Ascending aorta (tissue), 2 donors: ENCODE measurements around the gene TTLL11. TPM values are rescaled to one million over a fixed set of nuclear protein-coding genes. Genes with fewer than 3 reads are reported as not detected.

Experiments
- DNase-seq, 2 donors: peaks; one replicate each; pipeline ENCODE4 v3.0.0-alpha.2; 2019; ENCODE audit warnings: low spot score in 2 of 2
- H3K27ac ChIP-seq, 2 donors: fragments of 200-600 bp; sonication (generic); one replicate each; pipeline ENCODE4 v1.5.1; 2016 to 2017; ENCODE audit warnings: mild to moderate bottlenecking in 1 of 2
- H3K27me3 ChIP-seq: fragments of 200-600 bp; sonication (generic); one replicate; pipeline ENCODE4 v1.5.1; 2017
- H3K36me3 ChIP-seq, 2 donors: fragments of 200-600 bp; sonication (generic); one replicate each; pipeline ENCODE4 v1.5.1; 2016
- H3K4me1 ChIP-seq, 2 donors: fragments of 200-600 bp; sonication (generic); one replicate each; pipeline ENCODE4 v1.5.1; 2016 to 2017; ENCODE audit warnings: mild to moderate bottlenecking in 1 of 2
- H3K4me3 ChIP-seq, 2 donors: fragments of 200-600 bp; sonication (generic); one replicate each; pipeline ENCODE4 v1.5.1; 2016 to 2017; ENCODE audit warnings: mild to moderate bottlenecking in 1 of 2
- H3K9me3 ChIP-seq, 2 donors: fragments of 200-600 bp; sonication (generic); one replicate each; pipeline ENCODE4 v1.5.1; 2016
- CTCF ChIP-seq, 3 experiments: fragments of 200-600 bp in 2 of 3; fragments of 450-650 bp in 1 of 3; sonication (generic) in 2 of 3; IDR thresholded peaks; one replicate each; pipeline ENCODE4 v1.5.1; 2016 to 2019; ENCODE audit warnings: antibody characterized with exemption in 3 of 3, mild to moderate bottlenecking in 1 of 3, moderate library complexity in 1 of 3
- intact Hi-C: fragments of 100-400 bp; cut with DNase I; formaldehyde crosslinking; loops from one replicate; pipeline ENCODE4 v1.15.1; 2023
- total RNA-seq: library from RNA; depleted of rRNA; stranded (reverse); fragments of >200 nt; gene quantifications from one replicate; pipeline ENCODE4 v1.1.0, GENCODE V29; 2016

Gene TTLL11
- total RNA-seq, 1 donor from 2014 or later, result 18.5 TPM

- Histone ChIP-seq H3K36me3 (peaks cover 45 to 55% of the 10 kb centered on the region in 2 donors), H3K4me1 (no peaks in the 10 kb centered on the region), H3K9me3 (no peaks in the 10 kb centered on the region), H3K27ac (no peak overlapping the region), H3K27me3 (no peaks in the 10 kb centered on the region), H3K4me3 (no peak overlapping the region)
- no peak for DNase-seq
- intact Hi-C loops, result no loop called here
- TF ChIP-seq CTCF (IDR thresholded peaks at IDR 0.05), result no peak
These were observed 310.0 kb downstream of the TTLL11 start for GRCh38 chr9:121783111-121783510.

GRCh38 chr9:121782514-121783110 is 310.5 kb downstream of the TTLL11 start:
- H3K9me3 ChIP-seq, result no peaks in the 10 kb centered on the region
- intact Hi-C loops, result no loop called here
- no peak overlapping the region for H3K4me3 ChIP-seq
- no peak for TF ChIP-seq CTCF (IDR thresholded peaks at IDR 0.05)
- H3K36me3 ChIP-seq, result peaks cover 45 to 60% of the 10 kb centered on the region in 2 donors
- H3K27ac ChIP-seq, result no peak overlapping the region
- no peaks in the 10 kb centered on the region for H3K27me3 ChIP-seq
- no peak for DNase-seq
- no peaks in the 10 kb centered on the region for H3K4me1 ChIP-seq

- Histone ChIP-seq H3K36me3 (peaks cover 52 to 67% of the 10 kb centered on the region in 2 donors), H3K27ac (no peak overlapping the region), H3K4me1 (no peaks in the 10 kb centered on the region), H3K27me3 (no peaks in the 10 kb centered on the region), H3K9me3 (no peaks in the 10 kb centered on the region), H3K4me3 (no peak overlapping the region)
- no peak for TF ChIP-seq CTCF (IDR thresholded peaks at IDR 0.05)
- peak in 1 of 2 donors; percentile 61 for DNase-seq
- intact Hi-C loops, result no loop called here
These were observed 311.2 kb downstream of the TTLL11 start for GRCh38 chr9:121781701-121782464.

GRCh38 chr9:121781145-121781548 is 312.0 kb downstream of the TTLL11 start:
- no peaks in the 10 kb centered on the region for H3K9me3 ChIP-seq
- intact Hi-C loops, result no loop called here
- peaks cover 59 to 75% of the 10 kb centered on the region in 2 donors for H3K36me3 ChIP-seq
- no peak for TF ChIP-seq CTCF (IDR thresholded peaks at IDR 0.05)
- DNase-seq, result no peak
- H3K27me3 ChIP-seq, result no peaks in the 10 kb centered on the region
- no peak overlapping the region for H3K27ac ChIP-seq
- H3K4me1 ChIP-seq, result no peaks in the 10 kb centered on the region
- H3K4me3 ChIP-seq, result no peak overlapping the region

GRCh38 chr9:121780177-121781040 is 312.7 kb downstream of the TTLL11 start:
- DNase-seq, result no peak
- intact Hi-C loops, result no loop called here
- no peaks in the 10 kb centered on the region for H3K27me3 ChIP-seq
- no peak for TF ChIP-seq CTCF (IDR thresholded peaks at IDR 0.05)
- H3K27ac ChIP-seq, result peak overlapping the region in 1 of 2 donors; percentile 38
- H3K36me3 ChIP-seq, result peaks cover 67 to 81% of the 10 kb centered on the region in 2 donors
- H3K4me3 ChIP-seq, result no peak overlapping the region
- H3K9me3 ChIP-seq, result no peaks in the 10 kb centered on the region
- no peaks in the 10 kb centered on the region for H3K4me1 ChIP-seq
